Right atrium auricular region (tissue), 2 donors: Measurements from ENCODE around the gene STYXL2. TPM values are rescaled to one million over a fixed set of nuclear protein-coding genes. Genes with fewer than 3 reads are reported as not detected.

ENCODE experiments used
- DNase-seq: peaks from one replicate; pipeline ENCODE4 v3.0.0-alpha.2; 2019; ENCODE audit warnings: low spot score
- H3K27ac ChIP-seq, 2 donors: fragments of 200-600 bp; sonication (generic); 1 replicate in 1 of 2; 2 replicates in 1 of 2; pipeline ENCODE4 v1.5.1; 2016 to 2019
- H3K27me3 ChIP-seq, 2 donors: fragments of 200-600 bp; sonication (generic); one replicate each; pipeline versions ENCODE4 v1.5.1 to v1.6.0; 2017 to 2019
- H3K36me3 ChIP-seq: fragments of 200-600 bp; sonication (generic); one replicate; pipeline ENCODE4 v1.5.1; 2016
- H3K4me1 ChIP-seq, 2 donors: fragments of 200-600 bp; sonication (generic); one replicate each; pipeline versions ENCODE4 v1.5.1 to v1.6.0; 2017 to 2019
- H3K4me3 ChIP-seq, 2 donors: fragments of 200-600 bp; sonication (generic); 1 replicate in 1 of 2; 2 replicates in 1 of 2; pipeline ENCODE4 v1.5.1; 2017 to 2019; ENCODE audit warnings: mild to moderate bottlenecking in 1 of 2, moderate library complexity in 1 of 2
- H3K9me3 ChIP-seq, 2 donors: fragments of 200-600 bp; sonication (generic); one replicate each; pipeline ENCODE4 v1.5.1; 2019
- CTCF ChIP-seq, 2 donors: fragments of 200-600 bp; sonication (generic); IDR thresholded peaks; one replicate each; pipeline ENCODE4 v1.5.1; 2019; ENCODE audit warnings: antibody characterized with exemption in 2 of 2
- total RNA-seq, 2 donors: library from RNA; depleted of rRNA; stranded (reverse); fragments of >200 nt; gene quantifications; one replicate each; pipeline ENCODE4 v1.1.0, GENCODE V29; 2016

Gene STYXL2
- total RNA-seq, 2 donors from 2014 or later, result 60.2 to 148 TPM

- no peak overlapping the region for H3K4me3 ChIP-seq
- peaks cover 0 to 13% of the 10 kb centered on the region in 2 donors for H3K4me1 ChIP-seq
- no peak for DNase-seq
- H3K27me3 ChIP-seq, result no peaks in the 10 kb centered on the region
- no peak for TF ChIP-seq CTCF (IDR thresholded peaks at IDR 0.05)
- no peaks in the 10 kb centered on the region for H3K9me3 ChIP-seq
- no peak overlapping the region for H3K27ac ChIP-seq
- H3K36me3 ChIP-seq, result peaks cover 40% of the 10 kb centered on the region
These were observed 18.2 kb downstream of the STYXL2 start for GRCh38 chr1:167111868-167112709.

- Histone ChIP-seq H3K4me1 (no peaks in the 10 kb centered on the region), H3K27me3 (no peaks in the 10 kb centered on the region), H3K36me3 (peaks cover 63% of the 10 kb centered on the region), H3K27ac (no peak overlapping the region), H3K4me3 (no peak overlapping the region), H3K9me3 (no peaks in the 10 kb centered on the region)
- DNase-seq, result no peak
- TF ChIP-seq CTCF (IDR thresholded peaks at IDR 0.05), result no peak
These were observed 20.9 kb downstream of the STYXL2 start for GRCh38 chr1:167114725-167115124.

GRCh38 chr1:167115655-167116054, 21.8 kb downstream of the STYXL2 start:
- no peak for DNase-seq
- Histone ChIP-seq H3K27ac (no peak overlapping the region), H3K36me3 (peaks cover 72% of the 10 kb centered on the region), H3K27me3 (no peaks in the 10 kb centered on the region), H3K4me1 (no peaks in the 10 kb centered on the region), H3K4me3 (no peak overlapping the region), H3K9me3 (no peaks in the 10 kb centered on the region)
- no peak for TF ChIP-seq CTCF (IDR thresholded peaks at IDR 0.05)

GRCh38 chr1:167116174-167116573, 22.3 kb downstream of the STYXL2 start:
- Histone ChIP-seq H3K36me3 (peaks cover 74% of the 10 kb centered on the region), H3K4me1 (peaks cover 0 to 2% of the 10 kb centered on the region in 2 donors), H3K27me3 (no peaks in the 10 kb centered on the region), H3K4me3 (no peak overlapping the region), H3K9me3 (no peaks in the 10 kb centered on the region), H3K27ac (no peak overlapping the region)
- TF ChIP-seq CTCF (IDR thresholded peaks at IDR 0.05), result no peak
- DNase-seq, result no peak

GRCh38 chr1:167117225-167117624, 23.4 kb downstream of the STYXL2 start:
- Histone ChIP-seq H3K4me1 (peaks cover 0 to 7% of the 10 kb centered on the region in 2 donors), H3K9me3 (no peaks in the 10 kb centered on the region), H3K36me3 (peaks cover 82% of the 10 kb centered on the region), H3K27me3 (no peaks in the 10 kb centered on the region), H3K27ac (no peak overlapping the region), H3K4me3 (no peak overlapping the region)
- no peak for DNase-seq
- no peak for TF ChIP-seq CTCF (IDR thresholded peaks at IDR 0.05)
